ENCODE results near the gene PRDM11.
A peak's percentile ranks its signal among the peaks of the same experiment; 100 is the strongest.

Gene PRDM11

GRCh38 chr11:45174963-45175362, 28.5 kb downstream of the PRDM11 start:
- DNase-seq (ENCODE audit: low read depth): no peak

DNA sequence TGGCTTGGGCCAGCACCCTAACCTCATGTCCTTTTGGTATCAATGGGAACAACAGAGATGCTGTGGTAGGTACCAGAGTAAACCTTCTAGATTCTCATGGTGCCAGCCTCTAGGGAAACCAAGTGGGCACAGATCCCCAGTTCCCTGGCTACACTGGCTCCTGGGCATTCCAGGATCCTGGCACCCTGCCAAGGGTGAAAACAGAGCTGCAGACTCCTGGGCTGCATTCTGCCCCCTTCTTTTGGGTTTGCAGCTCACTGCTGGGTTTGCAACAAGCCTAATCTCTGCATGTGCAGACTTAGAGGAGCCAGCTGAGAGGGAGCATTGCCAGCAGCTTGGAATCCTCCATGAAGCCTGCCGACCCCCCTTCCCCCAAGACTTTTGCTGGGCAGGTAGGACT, 30.6 kb downstream of the PRDM11 start:
- DNase-seq (ENCODE audit: low read depth): no peak

GRCh38 chr11:45178223-45178622, 31.8 kb downstream of the PRDM11 start:
- DNase-seq (ENCODE audit: low read depth): no peak

- DNase-seq (ENCODE audit: low read depth): no peak
These were observed 32.6 kb downstream of the PRDM11 start for GRCh38 chr11:45178890-45179671.

DNA sequence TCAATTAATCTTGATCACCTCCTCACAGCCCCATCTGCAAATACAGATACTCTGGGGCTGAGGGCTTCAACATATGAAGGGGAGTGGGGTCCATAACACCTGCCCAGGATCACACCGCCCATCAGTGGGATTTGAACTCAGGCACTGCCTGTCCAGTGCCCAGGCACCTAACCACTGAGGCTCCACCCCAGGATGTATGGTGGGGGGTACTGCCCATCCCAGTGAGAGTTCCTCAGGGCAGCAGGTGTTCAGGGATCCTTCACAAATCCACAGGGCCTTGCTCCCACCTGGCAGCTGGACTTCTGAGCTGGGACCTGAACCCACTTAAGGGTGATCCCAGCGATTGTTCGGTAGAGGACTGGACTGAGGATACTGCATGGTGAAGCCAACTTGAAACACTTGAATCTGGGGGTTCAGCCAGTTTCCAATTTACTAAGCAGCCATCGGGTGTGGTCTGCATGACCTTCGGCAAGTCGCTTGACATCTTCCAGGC, 33.3 kb downstream of the PRDM11 start:
- DNase-seq (ENCODE audit: low read depth): no peak

- peak; percentile 29 for DNase-seq (ENCODE audit: low read depth)
These were observed 33.9 kb downstream of the PRDM11 start for GRCh38 chr11:45180179-45180847.

GRCh38 chr11:45180848-45181192, 34.4 kb downstream of the PRDM11 start:
- no peak for DNase-seq (ENCODE audit: low read depth)

DNA sequence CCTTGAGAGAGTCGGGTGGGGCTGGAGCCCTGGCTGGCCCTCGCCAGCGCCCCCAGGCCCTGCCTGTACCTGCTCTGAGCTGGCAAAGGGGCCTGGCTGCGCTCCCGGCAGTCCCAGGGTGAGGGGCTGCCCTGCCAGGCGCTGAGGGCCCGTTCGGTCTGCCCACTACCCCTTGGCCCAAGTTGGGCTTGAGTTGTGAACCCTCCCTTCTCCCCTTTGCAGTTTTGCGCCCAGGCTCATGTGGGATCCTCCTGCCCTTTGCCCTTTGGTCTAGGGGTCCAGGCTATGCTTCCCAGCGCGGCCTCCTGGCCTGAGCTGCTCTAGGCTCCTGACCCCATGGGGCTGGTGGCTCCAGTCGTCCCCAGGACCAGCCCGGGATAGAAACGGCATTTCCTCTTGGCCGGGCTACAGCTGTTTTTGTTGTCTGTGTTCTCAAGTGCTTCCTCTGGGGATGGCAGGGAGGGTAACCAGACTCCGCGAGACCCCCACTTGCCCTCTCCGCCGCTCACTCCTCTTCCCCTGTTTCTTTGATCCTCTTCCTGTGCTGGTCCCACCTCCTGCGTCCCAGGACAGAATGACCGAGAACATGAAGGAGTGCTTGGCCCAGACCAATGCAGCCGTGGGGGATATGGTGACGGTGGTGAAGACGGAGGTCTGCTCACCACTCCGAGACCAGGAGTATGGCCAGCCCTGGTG, 34.9 kb downstream of the PRDM11 start:
- no peak for DNase-seq (ENCODE audit: low read depth)

- no peak for DNase-seq (ENCODE audit: low read depth)
These were observed 35.6 kb downstream of the PRDM11 start for GRCh38 chr11:45181889-45182550.

DNA sequence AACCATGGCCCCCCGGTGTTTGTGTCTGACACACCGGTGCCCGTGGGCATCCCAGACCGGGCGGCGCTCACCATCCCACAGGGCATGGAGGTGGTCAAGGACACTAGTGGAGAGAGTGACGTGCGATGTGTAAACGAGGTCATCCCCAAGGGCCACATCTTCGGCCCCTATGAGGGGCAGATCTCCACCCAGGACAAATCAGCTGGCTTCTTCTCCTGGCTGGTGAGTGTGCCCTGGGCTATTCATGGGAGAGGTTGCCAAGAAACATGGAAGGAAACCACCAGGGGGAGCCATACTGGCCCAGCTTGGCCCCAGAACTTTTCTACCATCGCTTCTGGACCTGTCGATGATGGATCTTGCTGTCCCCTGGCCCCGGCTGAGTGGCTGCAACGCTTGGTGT, 36.5 kb downstream of the PRDM11 start:
- DNase-seq (ENCODE audit: low read depth): no peak

GRCh38 chr11:45184640-45185039, 38.2 kb downstream of the PRDM11 start:
- DNase-seq (ENCODE audit: low read depth): no peak

GRCh38 chr11:45185228-45185729, 38.8 kb downstream of the PRDM11 start:
- peak; percentile 68 for DNase-seq (ENCODE audit: low read depth)

DNA sequence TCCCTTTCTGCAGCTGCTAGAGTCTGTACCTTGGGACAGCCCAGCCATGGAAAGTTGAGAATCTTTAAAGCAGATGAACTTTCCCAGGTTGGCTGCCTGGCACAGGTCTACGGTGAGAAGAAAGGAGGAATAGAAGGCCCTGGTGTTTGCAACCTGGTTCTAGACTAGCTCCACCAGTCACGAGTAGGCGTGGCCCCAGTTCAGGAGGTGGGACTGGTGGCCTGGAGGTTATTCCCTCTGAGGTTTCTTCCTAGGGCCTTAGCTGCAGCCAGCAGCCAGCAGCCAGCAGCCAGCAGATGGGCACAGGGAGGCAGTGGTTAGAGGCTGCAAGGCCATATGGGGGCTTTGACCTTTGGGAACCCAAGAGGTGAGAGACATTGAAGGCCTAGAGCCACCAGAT, 40.9 kb downstream of the PRDM11 start:
- no peak for DNase-seq (ENCODE audit: low read depth)

- DNase-seq (ENCODE audit: low read depth): no peak
These were observed 41.7 kb downstream of the PRDM11 start for GRCh38 chr11:45188127-45188526.

GRCh38 chr11:45189230-45189629, 42.8 kb downstream of the PRDM11 start:
- DNase-seq (ENCODE audit: low read depth): no peak

- no peak for DNase-seq (ENCODE audit: low read depth)
These were observed 47.3 kb downstream of the PRDM11 start for GRCh38 chr11:45193695-45194094.

DNA sequence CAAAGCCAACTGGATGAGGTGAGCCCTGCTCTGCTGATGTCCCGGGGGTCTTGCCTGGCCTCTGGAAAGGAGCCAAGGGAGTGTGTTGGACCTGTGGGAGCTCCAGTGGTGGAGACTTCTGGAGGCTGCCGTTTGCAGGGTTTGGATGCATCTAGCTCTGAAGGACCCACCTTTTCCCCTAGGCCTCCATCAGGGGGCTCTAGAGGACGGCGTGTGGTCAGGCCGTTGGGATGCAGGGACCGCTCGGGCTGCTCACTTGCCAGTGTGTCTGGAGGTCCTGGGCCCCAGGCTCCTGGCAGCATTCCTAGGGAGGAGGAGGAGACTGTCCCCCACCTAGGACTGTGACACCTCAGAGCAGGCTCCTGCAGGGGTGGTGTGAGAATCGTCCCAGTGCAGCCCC, 58.3 kb downstream of the PRDM11 start:
- no peak for DNase-seq (ENCODE audit: low read depth)

DNA sequence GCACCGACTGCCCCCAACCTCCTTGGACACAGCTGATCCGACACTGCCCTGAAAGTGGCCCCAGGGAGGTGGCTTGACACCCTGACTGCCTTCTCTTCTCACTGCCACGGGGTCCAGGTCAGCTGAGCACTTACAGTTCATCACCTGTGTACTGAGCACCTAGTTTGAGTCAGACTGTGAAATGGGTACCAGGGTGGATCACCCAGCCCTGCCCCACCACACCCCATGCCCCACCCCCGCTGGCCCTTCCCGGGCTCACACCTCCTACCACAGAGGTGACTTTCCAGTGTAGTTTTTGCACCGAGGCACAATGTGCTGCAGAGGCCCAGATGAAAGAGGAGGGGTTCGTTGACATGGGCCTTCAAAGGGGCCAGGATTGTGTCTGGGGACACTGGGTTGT, 59.5 kb downstream of the PRDM11 start:
- DNase-seq (ENCODE audit: low read depth): no peak

DNA sequence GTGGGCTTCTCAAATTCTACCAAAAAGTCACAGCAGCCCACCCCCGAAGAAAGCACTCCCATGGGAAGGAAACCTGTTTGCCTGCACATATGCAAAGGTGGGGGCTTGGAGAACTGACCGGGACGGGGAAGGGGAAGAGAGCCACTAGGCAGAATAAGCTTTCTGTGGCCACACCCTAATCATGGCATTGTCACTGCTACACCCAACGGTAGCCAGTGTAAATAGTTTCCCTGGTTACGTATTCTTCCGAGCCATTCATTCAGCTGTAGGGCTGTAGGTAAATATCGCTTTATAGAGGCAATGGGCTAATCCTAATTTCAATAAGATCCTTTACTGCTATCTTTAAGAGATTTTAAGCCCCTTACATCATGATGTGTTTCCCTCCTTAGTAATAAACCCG, 61.7 kb downstream of the PRDM11 start:
- no peak for DNase-seq (ENCODE audit: low read depth)

GRCh38 chr11:45209000-45209879, 62.8 kb downstream of the PRDM11 start:
- no peak for DNase-seq (ENCODE audit: low read depth)
